OCI-LY7 (cell line): ENCODE measurements around the gene ZNF688.

Experiments used
- CTCF ChIP-seq: fragments of 200-600 bp; sonication (generic); conservative IDR thresholded peaks from 2 replicates; pipeline ENCODE4 v1.5.1; 2014; ENCODE audit warnings: mild to moderate bottlenecking, antibody characterized with exemption, low read length, moderate library complexity, mixed read lengths
- EZH2phosphoT487 ChIP-seq: fragments of 200-600 bp; sonication (generic); IDR thresholded peaks from 2 replicates; pipeline ENCODE4 v1.6.1; 2018; ENCODE audit warnings: low read depth, borderline replicate concordance, mild to moderate bottlenecking, mixed run types, antibody characterized with exemption, low read length, moderate library complexity, mixed read lengths

- TF ChIP-seq EZH2phosphoT487, result no peak
- TF ChIP-seq CTCF, result no peak
Observed at GRCh38 chr16:30559690-30560089, 11.8 kb downstream of the ZNF688 start.
